Liver (tissue), 9 donors: Measurements from ENCODE around the gene CD244. TPM values are rescaled to one million over a fixed set of nuclear protein-coding genes. Genes with fewer than 3 reads are reported as not detected.

Experiments
- DNase-seq: peaks from one replicate; pipeline ENCODE4 v3.0.0-alpha.2; 2017; ENCODE audit warnings: low spot score
- H3K27ac ChIP-seq, 2 donors: one replicate each; pipeline ENCODE4 v1.7.0; 2013; ENCODE audit warnings: inconsistent platforms in 2 of 2, low read length in 2 of 2, control low read depth in 1 of 2, low read depth in 1 of 2, mild to moderate bottlenecking in 1 of 2
- H3K27me3 ChIP-seq, 4 donors: one replicate each; pipeline versions ENCODE4 v1.6.1 to v1.7.0; 2013; ENCODE audit warnings: low read length in 3 of 4, inconsistent platforms in 1 of 4, mild to moderate bottlenecking in 1 of 4, moderate library complexity in 1 of 4; ENCODE audit not compliant: control insufficient read depth in 4 of 4, insufficient read depth in 4 of 4
- H3K36me3 ChIP-seq, 4 donors: one replicate each; pipeline versions ENCODE4 v1.6.1 to v1.7.0; 2013; ENCODE audit warnings: low read length in 3 of 4, mild to moderate bottlenecking in 3 of 4, low read depth in 1 of 4, moderate library complexity in 1 of 4; ENCODE audit not compliant: control insufficient read depth in 4 of 4, insufficient read depth in 3 of 4
- H3K4me1 ChIP-seq, 4 donors: one replicate each; pipeline versions ENCODE4 v1.6.1 to v1.7.0; 2013; ENCODE audit warnings: low read length in 3 of 4, mild to moderate bottlenecking in 3 of 4, moderate library complexity in 1 of 4; ENCODE audit not compliant: control insufficient read depth in 4 of 4, insufficient read depth in 4 of 4
- H3K4me3 ChIP-seq, 3 donors: one replicate each; pipeline versions ENCODE4 v1.6.1 to v1.7.0; 2013; ENCODE audit warnings: low read length in 3 of 3, control low read depth in 1 of 3, low read depth in 1 of 3, mild to moderate bottlenecking in 1 of 3
- H3K9ac ChIP-seq, 2 donors: one replicate each; pipeline ENCODE4 v1.7.0; 2013; ENCODE audit warnings: low read length in 2 of 2, mild to moderate bottlenecking in 2 of 2, moderate library complexity in 2 of 2, control low read depth in 1 of 2, low read depth in 1 of 2
- H3K9me3 ChIP-seq, 4 donors: one replicate each; pipeline versions ENCODE4 v1.6.1 to v1.7.0; 2013; ENCODE audit warnings: low read length in 3 of 4; ENCODE audit not compliant: control insufficient read depth in 4 of 4
- EGR1 ChIP-seq, 2 donors: IDR thresholded peaks; 2 replicates each; pipeline ENCODE4 v1.6.1; 2016 to 2018; ENCODE audit warnings: antibody characterized with exemption in 2 of 2, low read depth in 2 of 2
- FOXA1 ChIP-seq: IDR thresholded peaks from 2 replicates; pipeline ENCODE4 v1.6.1; 2016; ENCODE audit warnings: antibody characterized with exemption
- FOXA2 ChIP-seq: IDR thresholded peaks from 2 replicates; pipeline ENCODE4 v1.6.1; 2016; ENCODE audit warnings: antibody characterized with exemption
- HNF4A ChIP-seq, 2 donors: conservative IDR thresholded peaks; 2 replicates each; pipeline ENCODE4 v1.6.1; 2016; ENCODE audit warnings: antibody characterized with exemption in 2 of 2, mild to moderate bottlenecking in 2 of 2
- HNF4G ChIP-seq: IDR thresholded peaks from 2 replicates; pipeline ENCODE4 v1.6.1; 2016; ENCODE audit warnings: antibody characterized with exemption
- JUND ChIP-seq, 2 donors: IDR thresholded peaks; 2 replicates each; pipeline ENCODE4 v1.6.1; 2016; ENCODE audit warnings: antibody characterized with exemption in 2 of 2
- NR2F2 ChIP-seq: IDR thresholded peaks from 2 replicates; pipeline ENCODE4 v1.6.1; 2016; ENCODE audit warnings: antibody characterized with exemption
- RAD21 ChIP-seq, 2 donors: IDR thresholded peaks; 2 replicates each; pipeline ENCODE4 v1.6.1; 2016; ENCODE audit warnings: antibody characterized with exemption in 2 of 2, mild to moderate bottlenecking in 2 of 2
- RXRA ChIP-seq, 2 donors: IDR thresholded peaks; 2 replicates each; pipeline ENCODE4 v1.6.1; 2017 to 2018; ENCODE audit warnings: antibody characterized with exemption in 2 of 2, mild to moderate bottlenecking in 1 of 2
- SP1 ChIP-seq: IDR thresholded peaks from 2 replicates; pipeline ENCODE4 v1.6.1; 2018; ENCODE audit warnings: antibody characterized with exemption, mild to moderate bottlenecking
- TAF1 ChIP-seq: conservative IDR thresholded peaks from 2 replicates; pipeline ENCODE4 v1.6.1; 2016; ENCODE audit warnings: antibody characterized with exemption, mild to moderate bottlenecking
- YY1 ChIP-seq: IDR thresholded peaks from 2 replicates; pipeline ENCODE4 v1.6.1; 2016; ENCODE audit warnings: antibody characterized with exemption, mild to moderate bottlenecking
- WGBS: extraction: QIAGEN DNeasy Blood & Tissue Kit; methylation state at CpG from one replicate; pipeline ENCODE4 v1.1.7; 2013; 5-methylcytosine and 5-hydroxymethylcytosine counted together
- polyA plus RNA-seq, 2 donors: library from polyadenylated mRNA; stranded (reverse) in 1 of 2; unstranded in 1 of 2; fragments of 200-250 nt in 1 of 2; fragments of >200 nt in 1 of 2; fragmentation: Nextera tagmentation in 1 of 2; extraction: Ambion mirVana in 1 of 2; gene quantifications; one replicate each; pipeline versions ENCODE4 v1.2.1 to v1.2.3, GENCODE V29; 2013 to 2015
- total RNA-seq, 2 donors: library from RNA; depleted of rRNA; stranded (reverse); fragments of >200 nt; gene quantifications; one replicate each; pipeline ENCODE4 v1.2.3, GENCODE V29; 2014
- TF ChIP-seq, protein P1 (sequence below): IDR thresholded peaks from 2 replicates; pipeline ENCODE4 v1.6.1; 2016; ENCODE audit warnings: antibody characterized with exemption, mild to moderate bottlenecking
- TF ChIP-seq, protein P2 (sequence below): IDR thresholded peaks from 2 replicates; pipeline ENCODE4 v1.6.1; 2016; ENCODE audit warnings: antibody characterized with exemption
- TF ChIP-seq, protein P3 (sequence below): IDR thresholded peaks from 2 replicates; pipeline ENCODE4 v1.6.1; 2016; ENCODE audit warnings: antibody characterized with exemption
- TF ChIP-seq, protein P4 (sequence below): IDR thresholded peaks from 2 replicates; pipeline ENCODE4 v1.6.1; 2016; ENCODE audit warnings: antibody characterized with exemption
- TF ChIP-seq, protein P5 (sequence below): fragments of 150-350 bp; IDR thresholded peaks from 2 replicates; pipeline ENCODE4 v1.5.1; 2017; ENCODE audit warnings: improper control_type of control experiment, low read depth, low read length; ENCODE audit not compliant: missing input control
- donor health status: healthy.
- donor health status: healthy.
- donor health status: healthy.
- donor health status: healthy.
- donor health status: healthy.

CD244 gene
- total and polyA plus RNA-seq, 4 donors: 0.85 to 6.6 (median 1.8) TPM

DNA sequence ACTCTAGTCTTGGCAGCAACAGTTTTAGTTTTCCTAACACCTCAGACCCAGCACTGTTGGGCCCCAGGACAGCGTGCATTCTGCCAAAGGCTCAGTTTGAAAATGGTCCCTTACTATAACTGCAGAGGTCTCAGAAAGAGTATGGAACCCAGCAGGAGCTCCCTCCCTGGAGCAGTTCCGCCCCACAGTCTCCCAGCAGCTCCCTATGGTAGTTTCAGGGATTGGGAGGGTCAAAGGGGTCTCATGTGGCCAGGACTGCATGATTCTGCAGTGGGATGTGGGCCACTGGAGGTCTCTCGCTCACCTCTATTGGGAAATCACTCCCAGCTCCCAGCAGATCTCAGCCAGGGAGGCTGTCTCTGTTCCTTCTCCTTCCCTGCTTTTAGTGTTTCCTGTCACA, 54.4 kb downstream of the CD244 start (continued):
- no peak for TF ChIP-seq FOXA2

DNA sequence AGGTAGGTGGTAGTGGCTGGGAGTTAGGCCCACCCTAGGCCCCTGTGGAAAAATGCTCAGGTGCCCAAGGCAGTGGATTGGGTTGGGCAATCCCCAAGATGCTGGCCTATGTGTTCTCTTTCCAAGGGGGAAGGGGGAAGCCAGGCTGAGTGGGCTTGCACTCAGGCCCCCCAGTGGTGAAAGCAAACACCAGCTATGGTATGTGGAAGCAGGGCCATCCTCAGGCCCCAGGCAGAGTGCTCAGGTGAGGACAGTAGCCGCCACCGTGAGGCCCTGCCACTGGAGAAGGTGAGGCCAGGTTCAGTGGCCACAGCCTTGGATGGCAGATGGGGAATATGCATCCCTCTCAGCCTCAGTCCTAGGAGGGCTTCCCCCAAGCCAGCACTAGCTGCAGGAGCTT, 54.9 kb downstream of the CD244 start:
- Histone ChIP-seq H3K9ac (no peak overlapping the region), H3K27me3 (no peaks in the 10 kb centered on the region), H3K27ac (no peak overlapping the region), H3K9me3 (peaks cover 0 to 2% (median 0%) of the 10 kb centered on the region in 4 donors), H3K36me3 (no peaks in the 10 kb centered on the region), H3K4me1 (no peaks in the 10 kb centered on the region), H3K4me3 (no peak overlapping the region)
- WGBS: 95% methylated on average over 2 of the region's 2 CpGs
- DNase-seq: no peak
- TF ChIP-seq RXRA (IDR thresholded peaks at IDR 0.05): no peak
- TF ChIP-seq HNF4G: no peak
- TF ChIP-seq FOXA1: no peak
- TF ChIP-seq SP1: no peak
- no peak for TF ChIP-seq FOXA2
- no peak for TF ChIP-seq NR2F2
- TF ChIP-seq EGR1 (IDR thresholded peaks at IDR 0.05; ENCODE audit: low read depth in 2 of 2): no peak
- TF ChIP-seq, protein P1, sequence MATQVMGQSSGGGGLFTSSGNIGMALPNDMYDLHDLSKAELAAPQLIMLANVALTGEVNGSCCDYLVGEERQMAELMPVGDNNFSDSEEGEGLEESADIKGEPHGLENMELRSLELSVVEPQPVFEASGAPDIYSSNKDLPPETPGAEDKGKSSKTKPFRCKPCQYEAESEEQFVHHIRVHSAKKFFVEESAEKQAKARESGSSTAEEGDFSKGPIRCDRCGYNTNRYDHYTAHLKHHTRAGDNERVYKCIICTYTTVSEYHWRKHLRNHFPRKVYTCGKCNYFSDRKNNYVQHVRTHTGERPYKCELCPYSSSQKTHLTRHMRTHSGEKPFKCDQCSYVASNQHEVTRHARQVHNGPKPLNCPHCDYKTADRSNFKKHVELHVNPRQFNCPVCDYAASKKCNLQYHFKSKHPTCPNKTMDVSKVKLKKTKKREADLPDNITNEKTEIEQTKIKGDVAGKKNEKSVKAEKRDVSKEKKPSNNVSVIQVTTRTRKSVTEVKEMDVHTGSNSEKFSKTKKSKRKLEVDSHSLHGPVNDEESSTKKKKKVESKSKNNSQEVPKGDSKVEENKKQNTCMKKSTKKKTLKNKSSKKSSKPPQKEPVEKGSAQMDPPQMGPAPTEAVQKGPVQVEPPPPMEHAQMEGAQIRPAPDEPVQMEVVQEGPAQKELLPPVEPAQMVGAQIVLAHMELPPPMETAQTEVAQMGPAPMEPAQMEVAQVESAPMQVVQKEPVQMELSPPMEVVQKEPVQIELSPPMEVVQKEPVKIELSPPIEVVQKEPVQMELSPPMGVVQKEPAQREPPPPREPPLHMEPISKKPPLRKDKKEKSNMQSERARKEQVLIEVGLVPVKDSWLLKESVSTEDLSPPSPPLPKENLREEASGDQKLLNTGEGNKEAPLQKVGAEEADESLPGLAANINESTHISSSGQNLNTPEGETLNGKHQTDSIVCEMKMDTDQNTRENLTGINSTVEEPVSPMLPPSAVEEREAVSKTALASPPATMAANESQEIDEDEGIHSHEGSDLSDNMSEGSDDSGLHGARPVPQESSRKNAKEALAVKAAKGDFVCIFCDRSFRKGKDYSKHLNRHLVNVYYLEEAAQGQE: no peak
- no peak for TF ChIP-seq YY1
- TF ChIP-seq, protein P2, sequence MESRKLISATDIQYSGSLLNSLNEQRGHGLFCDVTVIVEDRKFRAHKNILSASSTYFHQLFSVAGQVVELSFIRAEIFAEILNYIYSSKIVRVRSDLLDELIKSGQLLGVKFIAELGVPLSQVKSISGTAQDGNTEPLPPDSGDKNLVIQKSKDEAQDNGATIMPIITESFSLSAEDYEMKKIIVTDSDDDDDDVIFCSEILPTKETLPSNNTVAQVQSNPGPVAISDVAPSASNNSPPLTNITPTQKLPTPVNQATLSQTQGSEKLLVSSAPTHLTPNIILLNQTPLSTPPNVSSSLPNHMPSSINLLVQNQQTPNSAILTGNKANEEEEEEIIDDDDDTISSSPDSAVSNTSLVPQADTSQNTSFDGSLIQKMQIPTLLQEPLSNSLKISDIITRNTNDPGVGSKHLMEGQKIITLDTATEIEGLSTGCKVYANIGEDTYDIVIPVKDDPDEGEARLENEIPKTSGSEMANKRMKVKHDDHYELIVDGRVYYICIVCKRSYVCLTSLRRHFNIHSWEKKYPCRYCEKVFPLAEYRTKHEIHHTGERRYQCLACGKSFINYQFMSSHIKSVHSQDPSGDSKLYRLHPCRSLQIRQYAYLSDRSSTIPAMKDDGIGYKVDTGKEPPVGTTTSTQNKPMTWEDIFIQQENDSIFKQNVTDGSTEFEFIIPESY: no peak
- TF ChIP-seq, protein P3, sequence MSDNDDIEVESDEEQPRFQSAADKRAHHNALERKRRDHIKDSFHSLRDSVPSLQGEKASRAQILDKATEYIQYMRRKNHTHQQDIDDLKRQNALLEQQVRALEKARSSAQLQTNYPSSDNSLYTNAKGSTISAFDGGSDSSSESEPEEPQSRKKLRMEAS: no peak
- TF ChIP-seq, protein P4, sequence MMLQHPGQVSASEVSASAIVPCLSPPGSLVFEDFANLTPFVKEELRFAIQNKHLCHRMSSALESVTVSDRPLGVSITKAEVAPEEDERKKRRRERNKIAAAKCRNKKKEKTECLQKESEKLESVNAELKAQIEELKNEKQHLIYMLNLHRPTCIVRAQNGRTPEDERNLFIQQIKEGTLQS: no peak
- TF ChIP-seq TAF1: no peak
- TF ChIP-seq RAD21 (IDR thresholded peaks at IDR 0.05): no peak
- TF ChIP-seq, protein P5, sequence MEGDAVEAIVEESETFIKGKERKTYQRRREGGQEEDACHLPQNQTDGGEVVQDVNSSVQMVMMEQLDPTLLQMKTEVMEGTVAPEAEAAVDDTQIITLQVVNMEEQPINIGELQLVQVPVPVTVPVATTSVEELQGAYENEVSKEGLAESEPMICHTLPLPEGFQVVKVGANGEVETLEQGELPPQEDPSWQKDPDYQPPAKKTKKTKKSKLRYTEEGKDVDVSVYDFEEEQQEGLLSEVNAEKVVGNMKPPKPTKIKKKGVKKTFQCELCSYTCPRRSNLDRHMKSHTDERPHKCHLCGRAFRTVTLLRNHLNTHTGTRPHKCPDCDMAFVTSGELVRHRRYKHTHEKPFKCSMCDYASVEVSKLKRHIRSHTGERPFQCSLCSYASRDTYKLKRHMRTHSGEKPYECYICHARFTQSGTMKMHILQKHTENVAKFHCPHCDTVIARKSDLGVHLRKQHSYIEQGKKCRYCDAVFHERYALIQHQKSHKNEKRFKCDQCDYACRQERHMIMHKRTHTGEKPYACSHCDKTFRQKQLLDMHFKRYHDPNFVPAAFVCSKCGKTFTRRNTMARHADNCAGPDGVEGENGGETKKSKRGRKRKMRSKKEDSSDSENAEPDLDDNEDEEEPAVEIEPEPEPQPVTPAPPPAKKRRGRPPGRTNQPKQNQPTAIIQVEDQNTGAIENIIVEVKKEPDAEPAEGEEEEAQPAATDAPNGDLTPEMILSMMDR: no peak
- TF ChIP-seq JUND (IDR thresholded peaks at IDR 0.05): no peak
- no peak for TF ChIP-seq HNF4A (conservative IDR thresholded peaks at IDR 0.05)
